ENCODE data around the gene PDLIM1. TPM values are rescaled to one million over a fixed set of nuclear protein-coding genes. Genes with fewer than 3 reads are reported as not detected.

Gene PDLIM1
- total RNA-seq, 1 experiment from 2014 or later = 183 TPM

GRCh38 chr10:95325863-95326262 is 35.1 kb upstream of the PDLIM1 start:
- Histone ChIP-seq H3K4me3 (ENCODE audit: low read depth in 2 of 2, low read length in 2 of 2) (no peak overlapping the region), H3K9me3 (ENCODE audit: control insufficient read depth, insufficient read depth, low read depth, low read length) (no peaks in the 10 kb centered on the region), H3K27me3 (ENCODE audit: control insufficient read depth, insufficient read depth, low read length) (no peaks in the 10 kb centered on the region), H3K27ac (ENCODE audit: low read length) (no peak overlapping the region), H3K36me3 (ENCODE audit: control insufficient read depth, insufficient read depth, low read length) (no peaks in the 10 kb centered on the region), H3K4me1 (ENCODE audit: control insufficient read depth, insufficient read depth, low read length) (no peaks in the 10 kb centered on the region)
- intact Hi-C loops (cut with micrococcal nuclease; ENCODE audit: unreplicated experiment) = no loop called here
- no peak for ATAC-seq
- DNase-seq (ENCODE audit: low read depth, low spot score) = no peak
- ChIA-PET CTCF (no interaction called here), POLR2A (no interaction called here)
- in situ Hi-C loops (cut with HindIII; ENCODE audit: low pct_unique_long_range_greater_than_20kb, low sequenced_read_pairs) = no loop called here
- TF ChIP-seq SIN3A (IDR thresholded peaks at IDR 0.05; ENCODE audit: borderline replicate concordance, insufficient read depth, low read depth, low read length) (no peak), POLR2AphosphoS5 (IDR thresholded peaks at IDR 0.05; ENCODE audit: low read depth, low read length) (no peak), CTCF (IDR thresholded peaks at IDR 0.05) (no peak), REST (IDR thresholded peaks at IDR 0.05; ENCODE audit: insufficient read depth in 1 of 2, low read depth in 2 of 2, low read length in 1 of 2) (no peak), TCF7L2 (IDR thresholded peaks at IDR 0.05; ENCODE audit: low read depth, low read length) (no peak)
- BruUV-seq (replicated peaks) = no TSS peak

GRCh38 chr10:95324436-95325268 is 33.8 kb upstream of the PDLIM1 start:
- Histone ChIP-seq H3K4me3 (ENCODE audit: low read depth in 2 of 2, low read length in 2 of 2) (no peak overlapping the region), H3K4me1 (ENCODE audit: control insufficient read depth, insufficient read depth, low read length) (no peaks in the 10 kb centered on the region), H3K27me3 (ENCODE audit: control insufficient read depth, insufficient read depth, low read length) (no peaks in the 10 kb centered on the region), H3K27ac (ENCODE audit: low read length) (no peak overlapping the region), H3K36me3 (ENCODE audit: control insufficient read depth, insufficient read depth, low read length) (no peaks in the 10 kb centered on the region), H3K9me3 (ENCODE audit: control insufficient read depth, insufficient read depth, low read depth, low read length) (no peaks in the 10 kb centered on the region)
- no peak for TF ChIP-seq REST (IDR thresholded peaks at IDR 0.05; ENCODE audit: insufficient read depth in 1 of 2, low read depth in 2 of 2, low read length in 1 of 2)
- TF ChIP-seq SIN3A (IDR thresholded peaks at IDR 0.05; ENCODE audit: borderline replicate concordance, insufficient read depth, low read depth, low read length) = no peak
- TF ChIP-seq TCF7L2 (IDR thresholded peaks at IDR 0.05; ENCODE audit: low read depth, low read length) = no peak
- TF ChIP-seq CTCF (IDR thresholded peaks at IDR 0.05) = no peak
- TF ChIP-seq POLR2AphosphoS5 (IDR thresholded peaks at IDR 0.05; ENCODE audit: low read depth, low read length) = no peak
- POLR2A ChIA-PET = no interaction called here
- intact Hi-C loops (cut with micrococcal nuclease; ENCODE audit: unreplicated experiment) (no loop called here), in situ Hi-C loops (cut with HindIII; ENCODE audit: low pct_unique_long_range_greater_than_20kb, low sequenced_read_pairs) (no loop called here)
- no peak for ATAC-seq
- CTCF ChIA-PET = no interaction called here
- BruUV-seq (replicated peaks) = no TSS peak
- no peak for DNase-seq (ENCODE audit: low read depth, low spot score)

Data from Panc1 (cell line).